ENCODE data around the gene DNAJA3.

Gene DNAJA3

DNA sequence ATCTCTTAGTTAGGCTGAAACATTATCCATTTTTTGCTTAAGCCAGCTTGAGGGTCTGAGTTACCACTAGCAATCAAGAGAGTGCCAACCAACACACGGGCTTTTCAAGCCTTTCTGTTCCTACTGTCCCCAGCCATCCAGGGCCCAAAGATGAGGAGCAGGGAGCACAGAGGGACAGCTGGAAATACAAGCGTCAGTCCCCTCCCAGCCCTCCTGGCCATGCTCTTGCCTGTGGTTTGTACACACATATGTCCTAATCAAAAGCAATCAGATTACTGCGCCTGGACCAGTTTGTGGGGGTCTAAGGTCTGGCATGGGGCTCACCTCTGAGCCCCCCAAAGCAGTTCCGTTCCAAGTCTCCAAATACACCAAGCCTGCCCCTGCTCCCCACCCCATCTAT lies 12.8 kb upstream of the DNAJA3 start:
- DNase-seq (ENCODE audit: low spot score), result no peak
- TF ChIP-seq, protein P1, sequence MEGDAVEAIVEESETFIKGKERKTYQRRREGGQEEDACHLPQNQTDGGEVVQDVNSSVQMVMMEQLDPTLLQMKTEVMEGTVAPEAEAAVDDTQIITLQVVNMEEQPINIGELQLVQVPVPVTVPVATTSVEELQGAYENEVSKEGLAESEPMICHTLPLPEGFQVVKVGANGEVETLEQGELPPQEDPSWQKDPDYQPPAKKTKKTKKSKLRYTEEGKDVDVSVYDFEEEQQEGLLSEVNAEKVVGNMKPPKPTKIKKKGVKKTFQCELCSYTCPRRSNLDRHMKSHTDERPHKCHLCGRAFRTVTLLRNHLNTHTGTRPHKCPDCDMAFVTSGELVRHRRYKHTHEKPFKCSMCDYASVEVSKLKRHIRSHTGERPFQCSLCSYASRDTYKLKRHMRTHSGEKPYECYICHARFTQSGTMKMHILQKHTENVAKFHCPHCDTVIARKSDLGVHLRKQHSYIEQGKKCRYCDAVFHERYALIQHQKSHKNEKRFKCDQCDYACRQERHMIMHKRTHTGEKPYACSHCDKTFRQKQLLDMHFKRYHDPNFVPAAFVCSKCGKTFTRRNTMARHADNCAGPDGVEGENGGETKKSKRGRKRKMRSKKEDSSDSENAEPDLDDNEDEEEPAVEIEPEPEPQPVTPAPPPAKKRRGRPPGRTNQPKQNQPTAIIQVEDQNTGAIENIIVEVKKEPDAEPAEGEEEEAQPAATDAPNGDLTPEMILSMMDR (IDR thresholded peaks at IDR 0.05; ENCODE audit: borderline replicate concordance, control extremely low read depth, extremely low read depth, insufficient read depth, missing control alignments), result no peak
- in situ Hi-C loops (cut with MboI; ENCODE audit: low sequenced_read_pairs, unreplicated experiment), result no loop called here

DNA sequence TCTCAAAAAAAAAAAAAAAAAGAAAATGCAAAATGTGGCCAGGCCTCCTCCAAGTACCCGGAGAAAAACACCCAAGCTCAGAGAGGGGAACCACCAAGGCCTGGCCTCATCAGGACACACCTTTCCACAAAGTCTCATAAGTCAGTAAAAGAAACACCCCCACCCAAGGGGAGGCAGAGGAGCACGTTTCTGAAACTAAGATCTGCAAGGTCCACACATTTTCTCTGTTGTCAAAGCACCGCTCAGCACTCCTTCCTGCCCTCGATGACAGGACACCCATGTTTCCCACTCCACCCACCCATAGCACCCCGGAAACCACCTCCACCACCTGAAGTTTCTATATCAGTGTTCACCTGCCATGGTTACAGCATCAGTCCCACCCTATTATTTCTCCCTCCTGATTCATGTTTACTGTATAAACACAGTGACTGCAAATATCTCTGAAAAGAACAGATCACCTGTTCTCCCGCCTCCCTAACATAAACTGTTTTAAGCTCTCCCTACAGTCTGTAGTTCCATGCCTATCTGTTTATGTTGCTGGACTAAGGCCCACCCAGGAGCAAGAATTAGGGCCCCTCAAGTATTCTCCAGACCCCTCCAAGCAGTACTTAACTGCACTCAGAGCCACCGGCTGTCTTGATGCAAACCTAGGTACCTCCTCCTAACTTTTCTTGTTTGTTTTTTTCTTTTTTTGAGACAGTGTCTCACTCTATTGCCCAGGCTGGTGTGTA lies 11.3 kb upstream of the DNAJA3 start:
- DNase-seq (ENCODE audit: low spot score), result peak; percentile 88
- in situ Hi-C loops (cut with MboI; ENCODE audit: low sequenced_read_pairs, unreplicated experiment), result no loop called here
- TF ChIP-seq, protein P1 (IDR thresholded peaks at IDR 0.05; ENCODE audit: borderline replicate concordance, control extremely low read depth, extremely low read depth, insufficient read depth, missing control alignments), result no peak

DNA sequence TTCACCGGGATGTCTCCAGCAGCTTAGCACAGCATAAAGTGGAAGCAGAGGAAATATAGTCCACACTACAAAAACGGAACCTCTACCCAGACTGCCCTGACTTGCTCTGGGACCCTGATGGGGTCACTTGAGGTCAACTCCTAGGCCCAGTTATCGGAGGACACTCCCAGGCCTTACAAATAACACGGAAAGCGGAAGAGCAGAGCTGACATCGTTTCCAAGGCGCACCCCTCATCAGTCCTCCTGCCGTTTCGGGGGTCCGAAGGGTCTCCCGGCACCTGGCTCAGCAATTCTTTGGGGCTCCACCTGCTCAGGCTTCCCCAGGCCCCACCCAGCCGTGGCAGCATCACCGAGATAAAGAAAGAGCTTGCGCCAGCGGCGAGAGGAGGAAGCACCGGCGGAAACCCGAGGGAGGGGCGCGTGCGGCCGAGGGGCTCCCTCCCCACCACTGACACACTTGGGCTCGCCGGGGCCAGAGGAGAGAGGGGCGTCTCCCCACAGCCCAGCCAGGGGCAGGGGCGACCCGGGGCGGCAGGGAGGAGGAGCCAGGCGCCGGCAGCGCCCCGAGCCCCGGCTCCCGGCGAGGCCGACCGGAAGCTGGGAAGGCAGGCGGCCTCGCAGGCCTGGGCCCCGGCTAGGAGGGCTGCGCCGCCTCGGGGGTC lies 10.0 kb upstream of the DNAJA3 start:
- peak; percentile 53 for DNase-seq (ENCODE audit: low spot score)
- in situ Hi-C loops (cut with MboI; ENCODE audit: low sequenced_read_pairs, unreplicated experiment), result no loop called here
- TF ChIP-seq, protein P1 (IDR thresholded peaks at IDR 0.05; ENCODE audit: borderline replicate concordance, control extremely low read depth, extremely low read depth, insufficient read depth, missing control alignments), result peak; percentile 10

DNA sequence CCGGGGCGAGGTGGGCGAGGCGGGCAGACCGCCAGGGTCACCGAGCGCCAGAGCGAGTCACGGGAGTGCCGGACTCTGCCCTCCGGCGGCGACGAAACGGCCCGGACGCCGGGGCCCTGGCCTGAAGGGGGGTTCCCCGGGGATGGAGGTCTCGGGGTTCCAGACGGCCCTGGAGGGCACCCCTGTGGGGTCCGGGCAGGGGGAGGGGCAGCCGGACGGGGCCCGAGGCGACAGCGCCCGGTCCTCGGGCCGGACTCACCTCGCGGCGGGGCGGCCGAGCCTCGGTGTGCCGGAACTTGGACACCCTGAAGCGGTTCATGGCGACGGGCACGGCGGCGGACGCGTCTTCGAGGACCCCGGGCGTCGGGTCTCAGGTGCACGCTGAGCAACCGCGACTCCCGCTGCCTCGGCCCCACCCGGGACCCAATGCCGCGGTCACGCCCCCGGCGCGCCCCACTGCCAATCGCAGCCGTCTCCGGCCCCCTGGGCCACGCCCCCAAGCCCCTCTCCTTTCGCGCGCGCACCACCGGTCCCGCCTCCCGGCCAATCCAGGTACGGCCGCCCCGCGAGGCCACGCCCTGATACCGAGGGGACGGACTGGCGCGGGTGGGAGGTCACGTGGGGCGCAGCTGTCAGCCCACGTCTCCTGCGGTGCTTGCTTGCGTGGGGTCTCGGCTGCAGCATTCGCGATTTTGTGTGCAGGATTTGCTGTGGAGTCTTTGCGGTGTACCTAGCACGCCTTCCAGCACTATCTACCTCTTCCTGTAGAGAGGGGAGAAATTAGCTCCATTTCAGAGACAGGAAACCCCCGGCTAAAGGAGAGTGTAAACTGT lies 9.3 kb upstream of the DNAJA3 start, which contains the start of gene CORO7:
Gene CORO7, minus strand, starts transcription at position 397 of the 833 bp plus-strand sequence. Its CDS starts 78 bp downstream, at position 319.
- in situ Hi-C loops (cut with MboI; ENCODE audit: low sequenced_read_pairs, unreplicated experiment), result no loop called here
- TF ChIP-seq, protein P1 (IDR thresholded peaks at IDR 0.05; ENCODE audit: borderline replicate concordance, control extremely low read depth, extremely low read depth, insufficient read depth, missing control alignments), result no peak
- peak; percentile 97 for DNase-seq (ENCODE audit: low spot score)

DNA sequence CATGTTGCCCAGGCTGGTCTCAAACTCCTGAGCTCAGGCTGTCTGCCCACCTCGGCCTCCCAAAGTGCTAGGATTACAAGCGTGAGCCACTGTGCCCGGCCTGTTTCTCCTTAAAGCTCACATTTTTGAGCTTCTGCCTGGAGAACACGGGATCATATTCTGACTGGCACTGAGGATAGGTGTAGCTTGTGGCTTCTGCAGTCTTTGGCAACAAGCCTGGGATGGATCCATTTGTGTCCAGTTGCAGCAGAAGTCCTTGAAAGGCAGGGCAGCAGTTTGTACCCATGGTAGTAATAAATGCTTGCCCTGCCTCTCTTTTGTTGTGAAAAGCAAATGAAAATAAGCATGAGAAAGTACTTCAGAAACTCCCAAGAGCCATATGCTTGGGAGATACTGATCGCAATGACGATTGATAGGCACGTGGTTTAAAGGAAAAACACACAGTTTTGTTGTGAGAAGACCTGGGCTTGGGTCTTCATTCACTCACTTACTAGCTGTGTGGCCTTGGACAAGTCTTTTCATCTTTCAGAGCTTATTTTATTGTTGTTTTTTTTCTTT lies 6.2 kb upstream of the DNAJA3 start:
- TF ChIP-seq, protein P1 (IDR thresholded peaks at IDR 0.05; ENCODE audit: borderline replicate concordance, control extremely low read depth, extremely low read depth, insufficient read depth, missing control alignments), result no peak

DNA sequence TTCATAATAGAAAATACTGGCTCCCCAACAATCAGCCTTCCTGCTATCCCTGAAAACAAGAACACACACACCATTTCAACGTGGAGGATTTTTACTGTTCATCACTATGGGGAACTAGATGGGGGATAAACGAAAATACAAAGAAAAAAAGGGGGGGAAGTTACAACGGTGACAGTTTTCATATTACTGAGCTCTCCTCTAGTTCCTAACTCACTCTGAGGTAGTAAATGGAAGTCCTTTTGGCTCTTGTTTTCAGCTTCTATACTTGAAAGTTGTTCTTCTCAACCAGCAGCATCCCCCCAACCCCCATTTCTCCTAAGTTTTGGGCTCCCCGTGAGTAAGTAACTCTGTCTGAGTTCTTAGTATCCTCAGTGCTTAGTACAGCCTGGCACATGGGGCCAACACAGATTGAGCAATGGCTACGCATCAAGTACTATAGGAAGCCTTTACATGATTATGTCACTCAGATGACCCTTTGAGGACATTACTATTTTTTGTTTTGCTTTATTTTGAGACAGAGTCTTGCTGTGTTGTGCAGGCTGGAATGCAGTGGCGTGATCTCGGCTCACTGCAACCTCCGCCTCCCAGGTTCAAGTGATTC lies 5.1 kb upstream of the DNAJA3 start:
- TF ChIP-seq, protein P1 (IDR thresholded peaks at IDR 0.05; ENCODE audit: borderline replicate concordance, control extremely low read depth, extremely low read depth, insufficient read depth, missing control alignments), result no peak
- in situ Hi-C loops (cut with MboI; ENCODE audit: low sequenced_read_pairs, unreplicated experiment), result no loop called here
- DNase-seq (ENCODE audit: low spot score), result no peak

More for the DNA sequence above, 6.2 kb upstream of the DNAJA3 start:
- DNase-seq (ENCODE audit: low spot score), result no peak
- in situ Hi-C loops (cut with MboI; ENCODE audit: low sequenced_read_pairs, unreplicated experiment), result no loop called here
